ENCODE measurements around the gene ADIPOR2. TPM values are rescaled to one million over a fixed set of nuclear protein-coding genes. Genes with fewer than 3 reads are reported as not detected.

The ADIPOR2 gene, protein sequence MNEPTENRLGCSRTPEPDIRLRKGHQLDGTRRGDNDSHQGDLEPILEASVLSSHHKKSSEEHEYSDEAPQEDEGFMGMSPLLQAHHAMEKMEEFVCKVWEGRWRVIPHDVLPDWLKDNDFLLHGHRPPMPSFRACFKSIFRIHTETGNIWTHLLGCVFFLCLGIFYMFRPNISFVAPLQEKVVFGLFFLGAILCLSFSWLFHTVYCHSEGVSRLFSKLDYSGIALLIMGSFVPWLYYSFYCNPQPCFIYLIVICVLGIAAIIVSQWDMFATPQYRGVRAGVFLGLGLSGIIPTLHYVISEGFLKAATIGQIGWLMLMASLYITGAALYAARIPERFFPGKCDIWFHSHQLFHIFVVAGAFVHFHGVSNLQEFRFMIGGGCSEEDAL
- total RNA-seq, result 10 to 100 TPM; 25.2 to 29.6 (median 27.9) TPM
- polyA plus RNA-seq, result 10 to 100 TPM; 34.2 to 65.9 (median 41.6) TPM

DNA sequence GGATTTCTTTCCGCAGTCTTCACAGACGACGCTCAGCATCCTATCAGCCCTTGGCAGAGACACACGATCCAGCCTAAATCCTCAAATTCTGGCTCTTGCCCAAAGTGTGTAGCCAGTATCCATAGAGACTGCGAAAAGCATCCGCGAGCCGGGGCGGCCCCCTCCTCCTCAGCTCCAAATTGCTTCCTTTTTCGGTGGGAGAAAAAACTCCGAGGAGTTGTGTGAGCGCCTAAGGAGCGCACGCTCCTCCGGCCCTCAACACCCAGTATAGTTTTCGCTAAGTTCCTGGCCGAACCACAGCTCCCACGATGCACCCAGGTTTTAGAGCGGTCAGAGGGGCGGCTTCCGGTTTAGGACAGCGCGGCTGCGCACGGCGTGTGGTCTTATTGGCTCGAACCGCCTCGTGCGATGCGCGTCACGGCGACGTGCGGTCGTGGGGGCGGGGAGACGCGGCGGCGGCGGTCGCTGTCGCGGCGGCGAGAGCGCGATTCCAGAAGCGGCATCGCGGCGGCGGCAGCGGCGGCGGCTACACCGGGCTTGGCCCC lies at the start of gene ADIPOR2:
Gene ADIPOR2 (plus strand): TSS at position 493 of the 545 bp plus-strand sequence. CDS start 63,274 bp downstream, outside the sequence.
- intact Hi-C loops (cut with DNase I), result loop anchor here (2.0 to 5.0 kb wide), 2 partner anchors 28 to 38 kb away; no protein-coding TSS in a partner anchor
- Histone ChIP-seq H3K27me3 (no peaks in the 10 kb centered on the region), H3K4me3 (peak within 1 kb of the TSS; percentile 76 to 95 (median 85)), H3K9me3 (no peaks in the 10 kb centered on the region), H3K27ac (peak within 1 kb of the TSS; percentile 90 to 97 (median 93)), H3K36me3 (no peaks in the 10 kb centered on the region), H3K4me1 (peaks cover 0 to 25% (median 19%) of the 10 kb centered on the region in 4 donors)
- peak; percentile 98 for DNase-seq
- WGBS, 2 donors, result 0 to 1% methylated on average over 59 of the region's 59 CpGs
- TF ChIP-seq POLR2A (IDR thresholded peaks at IDR 0.05) (peak; percentile 25 to 50), POLR2AphosphoS5 (IDR thresholded peaks at IDR 0.05) (peak; percentile 77 to 93 (median 90)), EP300 (IDR thresholded peaks at IDR 0.05) (peak in 1 of 4 donors; percentile 80)
- TF ChIP-seq, protein P1, sequence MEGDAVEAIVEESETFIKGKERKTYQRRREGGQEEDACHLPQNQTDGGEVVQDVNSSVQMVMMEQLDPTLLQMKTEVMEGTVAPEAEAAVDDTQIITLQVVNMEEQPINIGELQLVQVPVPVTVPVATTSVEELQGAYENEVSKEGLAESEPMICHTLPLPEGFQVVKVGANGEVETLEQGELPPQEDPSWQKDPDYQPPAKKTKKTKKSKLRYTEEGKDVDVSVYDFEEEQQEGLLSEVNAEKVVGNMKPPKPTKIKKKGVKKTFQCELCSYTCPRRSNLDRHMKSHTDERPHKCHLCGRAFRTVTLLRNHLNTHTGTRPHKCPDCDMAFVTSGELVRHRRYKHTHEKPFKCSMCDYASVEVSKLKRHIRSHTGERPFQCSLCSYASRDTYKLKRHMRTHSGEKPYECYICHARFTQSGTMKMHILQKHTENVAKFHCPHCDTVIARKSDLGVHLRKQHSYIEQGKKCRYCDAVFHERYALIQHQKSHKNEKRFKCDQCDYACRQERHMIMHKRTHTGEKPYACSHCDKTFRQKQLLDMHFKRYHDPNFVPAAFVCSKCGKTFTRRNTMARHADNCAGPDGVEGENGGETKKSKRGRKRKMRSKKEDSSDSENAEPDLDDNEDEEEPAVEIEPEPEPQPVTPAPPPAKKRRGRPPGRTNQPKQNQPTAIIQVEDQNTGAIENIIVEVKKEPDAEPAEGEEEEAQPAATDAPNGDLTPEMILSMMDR (IDR thresholded peaks at IDR 0.05), result no peak

DNA sequence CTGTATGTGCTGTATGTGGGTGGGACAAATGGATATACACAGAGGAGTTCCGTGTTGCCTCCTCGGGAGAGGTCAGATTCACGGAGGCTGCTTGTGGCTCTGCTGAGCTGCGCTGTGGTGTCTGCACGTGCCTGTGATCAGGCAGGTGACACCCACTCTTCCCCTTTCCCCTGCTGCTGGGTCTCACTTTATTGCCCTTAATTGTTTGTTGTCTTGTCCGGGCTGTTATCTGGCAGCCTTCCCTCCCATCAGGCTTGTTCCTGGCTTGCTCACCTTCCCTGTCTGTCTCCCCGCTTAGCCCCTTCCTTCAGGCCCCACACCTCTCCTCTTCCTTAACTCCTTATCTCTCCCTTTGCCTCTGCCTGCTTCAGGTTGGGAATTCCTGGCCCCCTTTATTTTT lies 48.4 kb upstream of the ADIPOR2 start:
- 21 to 61% methylated on average over 7 of the region's 7 CpGs for WGBS, 2 donors
- TF ChIP-seq EP300 (IDR thresholded peaks at IDR 0.05) (no peak), POLR2AphosphoS5 (IDR thresholded peaks at IDR 0.05) (no peak), POLR2A (IDR thresholded peaks at IDR 0.05) (no peak)
- TF ChIP-seq, protein P1 (IDR thresholded peaks at IDR 0.05), result no peak
- H3K27me3 ChIP-seq, result no peaks in the 10 kb centered on the region
- no peak for DNase-seq
- peak overlapping the region; percentile 13 to 77 (median 28) for H3K27ac ChIP-seq
- peaks cover 0 to 29% (median 7%) of the 10 kb centered on the region in 4 donors for H3K36me3 ChIP-seq
- H3K4me3 ChIP-seq, result no peak overlapping the region
- intact Hi-C loops (cut with DNase I), result loop anchor here (10.0 kb wide), 1 partner anchor 942 kb away; no protein-coding TSS in a partner anchor
- no peaks in the 10 kb centered on the region for H3K9me3 ChIP-seq
- H3K4me1 ChIP-seq, result peaks cover 0 to 63% (median 41%) of the 10 kb centered on the region in 4 donors

DNA sequence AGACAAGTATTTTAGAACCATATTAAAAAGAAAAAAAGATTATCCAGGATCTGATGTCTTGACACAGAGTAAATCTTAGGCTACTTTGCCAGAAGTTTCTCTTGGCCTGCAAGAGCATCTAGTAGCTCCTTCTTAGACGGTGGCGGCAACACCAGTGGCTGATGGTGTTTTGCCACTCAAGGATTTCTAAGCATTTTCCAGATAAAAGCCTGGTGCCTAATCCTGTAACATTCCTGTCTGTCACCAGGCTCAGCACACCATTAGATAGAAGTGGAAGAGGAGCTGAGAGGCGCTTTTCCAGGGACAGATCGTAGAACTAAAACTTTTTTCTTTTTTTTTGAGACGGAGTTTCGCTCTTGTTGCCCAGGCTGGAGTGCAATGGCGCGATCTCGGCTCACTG lies 47.8 kb upstream of the ADIPOR2 start:
- Histone ChIP-seq H3K4me1 (peaks cover 0 to 64% (median 43%) of the 10 kb centered on the region in 4 donors), H3K4me3 (no peak overlapping the region), H3K9me3 (no peaks in the 10 kb centered on the region), H3K27ac (peak overlapping the region in 3 of 4 donors; percentile 13 to 77 (median 37)), H3K36me3 (peaks cover 0 to 29% (median 7%) of the 10 kb centered on the region in 4 donors), H3K27me3 (no peaks in the 10 kb centered on the region)
- no peak for DNase-seq
- no peak for TF ChIP-seq EP300 (IDR thresholded peaks at IDR 0.05)
- TF ChIP-seq POLR2A (IDR thresholded peaks at IDR 0.05), result no peak
- TF ChIP-seq, protein P1 (IDR thresholded peaks at IDR 0.05), result no peak
- TF ChIP-seq POLR2AphosphoS5 (IDR thresholded peaks at IDR 0.05), result no peak
- intact Hi-C loops (cut with DNase I), result loop anchor here (10.0 kb wide), 1 partner anchor 942 kb away; no protein-coding TSS in a partner anchor
- 91 to 94% methylated on average over 9 of the region's 9 CpGs for WGBS, 2 donors

DNA sequence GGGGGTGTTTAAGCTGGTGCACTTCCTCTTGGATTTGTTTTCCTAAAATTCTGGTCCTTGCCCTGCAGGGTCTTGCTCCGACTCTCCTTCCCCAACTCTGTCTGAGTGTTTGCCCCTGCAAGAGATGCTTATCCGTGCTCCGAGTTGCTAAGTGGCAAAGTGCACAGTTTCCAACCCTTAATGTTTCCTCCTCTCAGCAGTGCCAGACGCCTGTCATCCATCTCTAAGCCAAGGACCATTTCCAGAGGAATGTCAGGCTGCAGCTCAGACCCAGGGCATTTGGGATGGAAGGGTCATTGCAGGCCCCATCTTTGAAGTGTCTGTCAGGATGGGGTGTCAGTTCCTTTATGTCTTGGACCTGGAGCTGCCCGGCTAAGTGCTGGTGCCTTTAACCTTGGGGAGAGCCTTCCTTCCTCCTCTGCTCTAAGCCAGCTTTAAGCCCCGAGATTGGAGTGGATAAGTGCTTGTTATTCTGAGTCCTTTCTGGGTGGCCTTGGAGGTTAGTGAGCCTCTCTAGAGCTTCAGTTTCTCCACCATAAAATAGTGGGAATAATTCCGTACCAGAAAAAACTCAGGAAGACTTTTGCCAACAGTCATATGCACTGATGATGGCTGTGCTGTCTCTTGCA lies 46.9 kb upstream of the ADIPOR2 start:
- Histone ChIP-seq H3K27me3 (no peaks in the 10 kb centered on the region), H3K4me1 (peaks cover 0 to 74% (median 45%) of the 10 kb centered on the region in 4 donors), H3K9me3 (no peaks in the 10 kb centered on the region), H3K4me3 (no peak overlapping the region), H3K27ac (peak overlapping the region; percentile 42 to 77 (median 64)), H3K36me3 (peaks cover 0 to 29% (median 7%) of the 10 kb centered on the region in 4 donors)
- TF ChIP-seq, protein P1 (IDR thresholded peaks at IDR 0.05), result no peak
- no peak for TF ChIP-seq POLR2A (IDR thresholded peaks at IDR 0.05)
- no peak for TF ChIP-seq POLR2AphosphoS5 (IDR thresholded peaks at IDR 0.05)
- no peak for TF ChIP-seq EP300 (IDR thresholded peaks at IDR 0.05)
- intact Hi-C loops (cut with DNase I), result loop anchor here (10.0 kb wide), 1 partner anchor 941 kb away; no protein-coding TSS in a partner anchor
- WGBS, 2 donors, result 61 to 73% methylated on average over 7 of the region's 7 CpGs
- no peak for DNase-seq

Data from sigmoid colon (tissue), 7 donors.